GM23338 (cell line): ENCODE data around the gene GRIK1. TPM values are rescaled to one million over a fixed set of nuclear protein-coding genes. Genes with fewer than 3 reads are reported as not detected.

Experiments used
- ATAC-seq: fragments of 200-7000 bp; cut with Tn5 transposase; 3 replicates; pipeline ENCODE4 v1.9.1; 2020
- DNase-seq: peaks from one replicate; pipeline ENCODE4 v3.0.0-alpha.2; 2015; ENCODE audit warnings: low spot score
- H2AFZ ChIP-seq: fragments of 200-600 bp; sonication (generic); 2 replicates; pipeline ENCODE4 v1.8.0; 2016; ENCODE audit warnings: antibody characterized with exemption, mild to moderate bottlenecking, moderate library complexity
- H3F3A ChIP-seq: fragments of 200-600 bp; sonication (generic); replicated peaks from 2 replicates; pipeline ENCODE4 v1.8.0; 2017; ENCODE audit warnings: antibody characterized with exemption, mixed run types, low read depth
- H3K27ac ChIP-seq: fragments of 200-600 bp; sonication (generic); 2 replicates; pipeline ENCODE4 v1.6.1; 2016; ENCODE audit warnings: low read depth
- H3K27me3 ChIP-seq: fragments of 200-600 bp; sonication (generic); 2 replicates; pipeline ENCODE4 v1.8.0; 2016; ENCODE audit warnings: mild to moderate bottlenecking, mixed run types, moderate library complexity; ENCODE audit not compliant: insufficient read depth
- H3K36me3 ChIP-seq: fragments of 200-600 bp; sonication (generic); 2 replicates; pipeline ENCODE4 v1.8.0; 2016; ENCODE audit warnings: mild to moderate bottlenecking; ENCODE audit not compliant: insufficient read depth
- H3K4me1 ChIP-seq: fragments of 200-600 bp; sonication (generic); 2 replicates; pipeline ENCODE4 v1.8.0; 2016; ENCODE audit warnings: mild to moderate bottlenecking, moderate library complexity; ENCODE audit not compliant: insufficient read depth
- H3K4me2 ChIP-seq: fragments of 200-600 bp; sonication (generic); 2 replicates; pipeline ENCODE4 v1.7.1; 2017; ENCODE audit warnings: mixed run types
- H3K4me3 ChIP-seq: fragments of 200-600 bp; sonication (generic); 2 replicates; pipeline ENCODE4 v1.6.1; 2016; ENCODE audit warnings: mixed run types
- H3K79me2 ChIP-seq: fragments of 200-600 bp; sonication (generic); replicated peaks from 2 replicates; pipeline ENCODE4 v1.8.0; 2017; ENCODE audit warnings: mild to moderate bottlenecking; ENCODE audit not compliant: insufficient read depth
- H3K9me2 ChIP-seq: fragments of 200-600 bp; sonication (generic); 2 replicates; pipeline ENCODE4 v1.8.0; 2017; ENCODE audit not compliant: insufficient read depth
- H4K20me1 ChIP-seq: fragments of 200-600 bp; sonication (generic); replicated peaks from 2 replicates; pipeline ENCODE4 v1.8.0; 2017; ENCODE audit warnings: mild to moderate bottlenecking; ENCODE audit not compliant: insufficient read depth
- H3K27ac Mint-ChIP-seq: 2 replicates; pipeline ENCODE4 v1.8.0; 2020; ENCODE audit warnings: inconsistent platforms, mild to moderate bottlenecking, moderate library complexity, mixed read lengths
- H3K27me3 Mint-ChIP-seq: 3 replicates; pipeline ENCODE4 v1.8.0; 2022; ENCODE audit warnings: low read depth, mild to moderate bottlenecking, moderate library complexity, mixed read lengths, inconsistent platforms; ENCODE audit not compliant: insufficient read depth, poor library complexity
- H3K36me3 Mint-ChIP-seq: 3 replicates; pipeline ENCODE4 v1.8.0; 2021; ENCODE audit warnings: low read depth, mild to moderate bottlenecking, inconsistent platforms, moderate library complexity, mixed read lengths
- H3K4me1 Mint-ChIP-seq: 3 replicates; pipeline ENCODE4 v1.8.0; 2020; ENCODE audit warnings: mild to moderate bottlenecking, inconsistent platforms, mixed read lengths
- H3K4me3 Mint-ChIP-seq: 3 replicates; pipeline ENCODE4 v1.8.0; 2021; ENCODE audit warnings: moderate library complexity, mild to moderate bottlenecking, inconsistent platforms, mixed read lengths
- H3K9me3 Mint-ChIP-seq: 3 replicates; pipeline ENCODE4 v1.8.0; 2020; ENCODE audit warnings: moderate library complexity, mild to moderate bottlenecking, inconsistent platforms, mixed read lengths
- CREB1 ChIP-seq: fragments of 250-450 bp; sonication (Bioruptor Pico); IDR thresholded peaks from 2 replicates; pipeline ENCODE4 v1.5.0; 2020; ENCODE audit warnings: low read depth, mild to moderate bottlenecking, moderate library complexity
- CTCF ChIP-seq, 2 experiments: fragments of 200-600 bp in 1 of 2; sonication (generic) in 1 of 2; conservative IDR thresholded peaks; 2 replicates each; pipeline versions ENCODE4 v1.5.1 to v1.6.1; 2016 to 2017; ENCODE audit warnings: antibody characterized with exemption in 2 of 2, low read depth in 2 of 2, mild to moderate bottlenecking in 2 of 2, moderate library complexity in 1 of 2
- ETS1 ChIP-seq: IDR thresholded peaks from 2 replicates; pipeline ENCODE4 v1.6.1; 2016; ENCODE audit warnings: antibody characterized with exemption
- EZH2 ChIP-seq: fragments of 200-600 bp; sonication (generic); IDR thresholded peaks from one replicate; pipeline ENCODE4 v1.8.0; 2017; ENCODE audit warnings: antibody characterized with exemption, mild to moderate bottlenecking, low read depth; ENCODE audit not compliant: unreplicated experiment
- EZH2phosphoT487 ChIP-seq: fragments of 200-600 bp; sonication (generic); IDR thresholded peaks from one replicate; pipeline ENCODE4 v1.8.1; 2018; ENCODE audit warnings: antibody characterized with exemption; ENCODE audit not compliant: unreplicated experiment
- JUNB ChIP-seq: IDR thresholded peaks from one replicate; pipeline ENCODE4 v1.6.1; 2016; ENCODE audit warnings: antibody characterized with exemption; ENCODE audit not compliant: unreplicated experiment
- POLR2AphosphoS5 ChIP-seq: IDR thresholded peaks from 2 replicates; pipeline ENCODE4 v1.6.1; 2016; ENCODE audit warnings: antibody characterized with exemption, low read depth
- STAT1 ChIP-seq: IDR thresholded peaks from one replicate; pipeline ENCODE4 v1.6.1; 2016; ENCODE audit warnings: antibody characterized with exemption; ENCODE audit not compliant: unreplicated experiment
- ZNF114 ChIP-seq: fragments of 250-450 bp; sonication (Bioruptor Pico); IDR thresholded peaks from 2 replicates; pipeline ENCODE4 v1.5.0; 2020; ENCODE audit warnings: mild to moderate bottlenecking, moderate library complexity
- ZNF331 ChIP-seq: fragments of 250-450 bp; sonication (Bioruptor Pico); IDR thresholded peaks from 2 replicates; pipeline ENCODE4 v1.5.0; 2020; ENCODE audit warnings: low read depth, mild to moderate bottlenecking, moderate library complexity
- ZNF462 ChIP-seq: fragments of 250-450 bp; sonication (Bioruptor Pico); IDR thresholded peaks from 2 replicates; pipeline ENCODE4 v1.5.0; 2020; ENCODE audit warnings: mild to moderate bottlenecking, moderate library complexity
- polyA plus RNA-seq: library from polyadenylated mRNA; unstranded; fragments of >200 nt; fragmentation: Nextera tagmentation; extraction: Ambion mirVana; gene quantifications from 2 replicates; pipeline ENCODE4 v1.2.1, GENCODE V29; 2016
- total RNA-seq: library from RNA; depleted of rRNA; stranded (reverse); fragments of >200 nt; shearing (Covaris generic); gene quantifications from 2 replicates; pipeline ENCODE4 v1.2.3, GENCODE V29; 2014

GRIK1 gene
- total and polyA plus RNA-seq, 2 experiments from 2014 or later = 0.18 to 0.42 TPM

- TF ChIP-seq CTCF (conservative IDR thresholded peaks at IDR 0.05; ENCODE audit: low read depth in 2 of 2) (no peak), EZH2phosphoT487 (no peak), EZH2 (no peak), ETS1 (no peak), ZNF114 (CRISPR knock-in tag) (no peak)
These were observed 126.8 kb downstream of the GRIK1 start (continued) for GRCh38 chr21:29812947-29813346.

- no peaks in the 10 kb centered on the region for H3F3A ChIP-seq
- no peak for ATAC-seq
- no peak for TF ChIP-seq CTCF (conservative IDR thresholded peaks at IDR 0.05; ENCODE audit: low read depth in 2 of 2)
- TF ChIP-seq STAT1 = no peak
- no peak for TF ChIP-seq POLR2AphosphoS5
- TF ChIP-seq JUNB = no peak
- no peak for TF ChIP-seq ZNF331 (CRISPR knock-in tag)
- TF ChIP-seq ZNF462 (CRISPR knock-in tag) = no peak
- TF ChIP-seq EZH2phosphoT487 = no peak
- TF ChIP-seq CREB1 = no peak
These were observed 128.9 kb downstream of the GRIK1 start for GRCh38 chr21:29810871-29811270.

More at GRCh38 chr21:29810871-29811270, 128.9 kb downstream of the GRIK1 start:
- peak; percentile 20 for DNase-seq
- Histone ChIP-seq H3K9me2 (no peaks in the 10 kb centered on the region), H2AFZ (no peak overlapping the region), H3K36me3 (no peaks in the 10 kb centered on the region), H4K20me1 (no peaks in the 10 kb centered on the region), H3K4me1 (peaks cover 42% of the 10 kb centered on the region), H3K79me2 (no peaks in the 10 kb centered on the region), H3K4me2 (no peak overlapping the region), H3K27me3 (no peaks in the 10 kb centered on the region), H3K27ac (no peak overlapping the region), H3K4me3 (no peak overlapping the region)
- 0 out of 2 replicates have a peak overlapping the region, but pooled peaks have one; percentile 34 for H3K27ac Mint-ChIP-seq
- peaks cover 27% of the 10 kb centered on the region for H3K4me1 Mint-ChIP-seq
- H3K36me3 Mint-ChIP-seq = no peaks in the 10 kb centered on the region
- peaks cover 1% of the 10 kb centered on the region for H3K27me3 Mint-ChIP-seq
- H3K4me3 Mint-ChIP-seq = no peak overlapping the region
- H3K9me3 Mint-ChIP-seq = no peaks in the 10 kb centered on the region
